MM.1S (cell line): Measurements from ENCODE around the gene UNC93A.
"Not testable (repeated sequence)": the region's sequence is repeated elsewhere in the genome, so short reads cannot be mapped to it uniquely, and the experiment has no call there.

Source experiments
- DNase-seq: peaks from one replicate; pipeline ENCODE4 v3.0.0-alpha.2; 2015
- H2AFZ ChIP-seq: fragments of 300-600 bp; sonication (generic); 2 replicates; pipeline ENCODE4 v1.6.0; 2016; ENCODE audit warnings: antibody characterized with exemption, low read length
- H3F3A ChIP-seq: fragments of 300-600 bp; sonication (generic); 2 replicates; pipeline ENCODE4 v1.6.1; 2016; ENCODE audit warnings: mild to moderate bottlenecking, antibody characterized with exemption, low read length, moderate library complexity, mixed read lengths; ENCODE audit not compliant: insufficient read depth
- H3K27ac ChIP-seq: fragments of 300-600 bp; sonication (generic); 2 replicates; pipeline ENCODE4 v1.5.1; 2016; ENCODE audit warnings: mild to moderate bottlenecking, low read length
- H3K27me3 ChIP-seq: fragments of 300-600 bp; sonication (generic); replicated peaks from 2 replicates; pipeline ENCODE4 v1.6.0; 2016; ENCODE audit warnings: low read length; ENCODE audit not compliant: insufficient read depth
- H3K36me3 ChIP-seq: fragments of 300-600 bp; sonication (generic); replicated peaks from 2 replicates; pipeline ENCODE4 v1.6.1; 2016; ENCODE audit warnings: mild to moderate bottlenecking, low read length, mixed read lengths; ENCODE audit not compliant: insufficient read depth
- H3K4me1 ChIP-seq: fragments of 300-600 bp; sonication (generic); 2 replicates; pipeline ENCODE4 v1.6.1; 2016; ENCODE audit warnings: low read length, mixed read lengths
- H3K4me2 ChIP-seq: fragments of 300-600 bp; sonication (generic); 2 replicates; pipeline ENCODE4 v1.6.0; 2016; ENCODE audit warnings: low read depth, low read length
- H3K4me3 ChIP-seq: fragments of 300-600 bp; sonication (generic); 2 replicates; pipeline ENCODE4 v1.5.1; 2016; ENCODE audit warnings: low read length, mixed read lengths
- H3K79me2 ChIP-seq: fragments of 300-600 bp; sonication (generic); 2 replicates; pipeline ENCODE4 v1.6.1; 2016; ENCODE audit warnings: mixed run types, low read length, mixed read lengths
- H3K9ac ChIP-seq: fragments of 300-600 bp; sonication (generic); 2 replicates; pipeline ENCODE4 v1.6.1; 2016; ENCODE audit warnings: low read length, mixed read lengths
- H3K9me2 ChIP-seq: fragments of 300-600 bp; sonication (generic); replicated peaks from 2 replicates; pipeline ENCODE4 v1.6.1; 2016; ENCODE audit warnings: mild to moderate bottlenecking, low read length, mixed read lengths; ENCODE audit not compliant: insufficient read depth
- H3K9me3 ChIP-seq: fragments of 300-600 bp; sonication (generic); replicated peaks from 2 replicates; pipeline ENCODE4 v1.6.1; 2016; ENCODE audit warnings: mild to moderate bottlenecking, low read length, mixed read lengths; ENCODE audit not compliant: insufficient read depth
- H4K20me1 ChIP-seq: fragments of 300-600 bp; sonication (generic); 2 replicates; pipeline ENCODE4 v1.6.1; 2016; ENCODE audit warnings: mild to moderate bottlenecking, low read length, moderate library complexity, mixed read lengths; ENCODE audit not compliant: insufficient read depth
- CTCF ChIP-seq: fragments of 300-600 bp; sonication (generic); IDR thresholded peaks from 2 replicates; pipeline ENCODE4 v1.5.1; 2016; ENCODE audit warnings: antibody characterized with exemption, low read length, mixed read lengths
- EZH2 ChIP-seq: fragments of 300-600 bp; sonication (generic); optimal IDR thresholded peaks from 2 replicates; pipeline ENCODE3; 2017; ENCODE audit warnings: low read depth, mild to moderate bottlenecking, antibody characterized with exemption, low read length, mixed read lengths
- EZH2phosphoT487 ChIP-seq: fragments of 300-600 bp; sonication (generic); IDR thresholded peaks from 2 replicates; pipeline ENCODE4 v1.6.1; 2018; ENCODE audit warnings: antibody characterized with exemption, low read length

The UNC93A gene

GRCh38 chr6:167290786-167291622, at the start of gene UNC93A:
Gene UNC93A, plus strand, starts transcription at chr6:167291315. Its CDS starts 175 bp downstream, at chr6:167291490.
- H3K4me2 ChIP-seq = no peak within 1 kb of the TSS
- TF ChIP-seq EZH2 (no peak), CTCF (no peak), EZH2phosphoT487 (no peak)
- H3K36me3 ChIP-seq = no peaks in the 10 kb centered on the region
- no peak within 1 kb of the TSS for H3K27ac ChIP-seq
- no peak within 1 kb of the TSS for H3K4me3 ChIP-seq
- H3K4me1 ChIP-seq = no peaks in the 10 kb centered on the region
- no peak within 1 kb of the TSS for H2AFZ ChIP-seq
- no peaks in the 10 kb centered on the region for H4K20me1 ChIP-seq
- H3K9ac ChIP-seq = no peak within 1 kb of the TSS
- DNase-seq = no peak
- no peaks in the 10 kb centered on the region for H3K27me3 ChIP-seq
- no peaks in the 10 kb centered on the region for H3F3A ChIP-seq
- H3K9me2 ChIP-seq = no peaks in the 10 kb centered on the region
- H3K79me2 ChIP-seq = no peaks in the 10 kb centered on the region
- no peaks in the 10 kb centered on the region for H3K9me3 ChIP-seq

GRCh38 chr6:167241321-167242134, 49.6 kb upstream of the UNC93A start:
- not testable (repeated sequence) for H3K9me2 ChIP-seq, H2AFZ ChIP-seq, H3F3A ChIP-seq, H3K79me2 ChIP-seq, H3K36me3 ChIP-seq, H4K20me1 ChIP-seq, H3K4me2 ChIP-seq, H3K27me3 ChIP-seq, H3K9me3 ChIP-seq, DNase-seq, H3K9ac ChIP-seq, H3K27ac ChIP-seq, H3K4me1 ChIP-seq, H3K4me3 ChIP-seq

- H3K79me2 ChIP-seq, H3K36me3 ChIP-seq, H3K4me3 ChIP-seq, H2AFZ ChIP-seq, H3F3A ChIP-seq, H3K9ac ChIP-seq, H3K27ac ChIP-seq, H4K20me1 ChIP-seq, H3K9me3 ChIP-seq, H3K4me2 ChIP-seq, H3K27me3 ChIP-seq, H3K9me2 ChIP-seq, DNase-seq, H3K4me1 ChIP-seq: not testable (repeated sequence)
Observed at GRCh38 chr6:167242135-167242506, 49.0 kb upstream of the UNC93A start.

GRCh38 chr6:167242511-167243051, 48.5 kb upstream of the UNC93A start:
- H3K36me3 ChIP-seq, H3K9ac ChIP-seq, H3K9me3 ChIP-seq, H2AFZ ChIP-seq, H3K27ac ChIP-seq, H3K27me3 ChIP-seq, H3F3A ChIP-seq, DNase-seq, H3K4me3 ChIP-seq, H4K20me1 ChIP-seq, H3K79me2 ChIP-seq, H3K4me1 ChIP-seq, H3K4me2 ChIP-seq, H3K9me2 ChIP-seq: not testable (repeated sequence)
